ENCODE measurements around the gene TBL1X.

Gene TBL1X

DNA sequence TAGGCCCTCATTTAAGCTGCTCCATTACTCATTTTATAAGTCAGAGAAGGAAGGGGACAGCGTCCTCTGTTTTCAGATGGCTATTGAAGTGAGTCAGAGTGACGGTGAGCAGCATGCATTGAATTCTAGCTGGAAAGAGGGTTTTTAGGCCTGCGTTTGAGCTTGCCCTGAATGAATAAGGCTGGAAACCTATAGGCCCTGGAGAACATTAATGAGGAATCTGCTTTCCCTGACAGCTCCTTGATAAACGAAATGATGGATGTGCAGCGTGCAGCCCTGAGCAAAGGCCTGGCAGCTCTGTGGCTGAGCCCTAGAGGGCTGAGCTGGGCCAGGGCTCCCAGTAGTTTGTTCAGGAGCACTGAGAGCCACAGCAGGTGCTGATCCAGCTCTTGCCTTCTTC, 33.4 kb downstream of the TBL1X start:
- no peak for DNase-seq (ENCODE audit: low read depth in 2 of 2)

DNA sequence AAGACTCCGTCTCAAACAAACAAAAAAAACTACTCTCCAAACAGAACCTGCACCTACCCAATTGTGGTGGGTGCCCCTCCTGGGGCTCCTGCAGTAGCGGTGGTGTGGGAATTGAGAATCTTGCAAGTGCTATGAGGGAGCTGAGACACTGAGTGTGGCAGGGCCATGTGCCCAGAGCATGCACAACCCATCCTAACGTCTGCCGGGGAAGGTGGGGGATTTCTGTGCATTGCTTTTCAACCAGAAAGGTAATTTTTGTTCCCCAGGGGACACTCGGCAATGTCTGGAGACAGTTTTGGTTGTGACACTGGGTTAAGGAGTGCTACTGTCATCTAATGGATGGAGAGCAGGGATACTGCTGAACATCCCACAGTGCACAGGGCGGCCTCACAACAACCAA, 35.7 kb downstream of the TBL1X start:
- DNase-seq (ENCODE audit: low read depth in 2 of 2) = no peak

DNA sequence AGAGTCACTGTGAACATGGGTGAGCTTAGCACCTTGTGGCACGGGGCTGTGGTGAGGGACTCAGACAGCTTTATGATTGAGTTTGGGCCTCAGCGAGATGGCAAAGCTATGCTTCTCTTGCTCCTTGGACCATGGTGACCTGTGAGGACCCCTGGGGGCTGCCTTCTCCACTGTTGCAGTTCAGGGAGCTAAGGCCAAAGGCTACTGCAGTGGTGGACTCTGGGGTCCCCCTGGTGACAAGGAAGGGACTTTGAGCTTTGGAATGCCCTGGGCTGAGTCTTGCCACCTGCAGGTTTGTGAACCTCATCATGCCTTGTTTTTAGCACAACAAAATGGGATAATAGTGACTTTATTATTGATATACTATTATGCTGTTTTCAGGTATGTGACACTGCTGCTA, 36.5 kb downstream of the TBL1X start:
- DNase-seq (ENCODE audit: low read depth in 2 of 2) = no peak

DNA sequence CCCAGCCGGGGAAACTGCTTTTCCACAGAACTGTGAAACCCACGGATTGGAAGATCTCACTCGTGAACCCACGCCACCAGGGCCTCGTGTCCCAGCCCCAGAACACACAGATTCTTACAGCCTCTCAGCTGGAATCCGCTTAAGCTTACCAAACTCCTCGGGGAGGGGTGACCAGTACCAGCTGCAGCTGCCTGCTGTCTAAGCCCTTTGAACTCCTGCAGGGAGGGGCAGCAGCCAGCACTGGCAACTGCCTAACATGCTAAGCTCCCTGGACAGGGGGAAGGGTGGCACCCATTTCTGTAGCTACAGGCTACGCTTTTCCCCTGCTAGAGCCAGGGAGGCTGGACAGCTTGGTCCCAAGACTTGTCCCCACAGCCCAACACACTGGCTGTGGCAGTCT, 38.4 kb downstream of the TBL1X start:
- DNase-seq (ENCODE audit: low read depth in 2 of 2) = no peak

DNA sequence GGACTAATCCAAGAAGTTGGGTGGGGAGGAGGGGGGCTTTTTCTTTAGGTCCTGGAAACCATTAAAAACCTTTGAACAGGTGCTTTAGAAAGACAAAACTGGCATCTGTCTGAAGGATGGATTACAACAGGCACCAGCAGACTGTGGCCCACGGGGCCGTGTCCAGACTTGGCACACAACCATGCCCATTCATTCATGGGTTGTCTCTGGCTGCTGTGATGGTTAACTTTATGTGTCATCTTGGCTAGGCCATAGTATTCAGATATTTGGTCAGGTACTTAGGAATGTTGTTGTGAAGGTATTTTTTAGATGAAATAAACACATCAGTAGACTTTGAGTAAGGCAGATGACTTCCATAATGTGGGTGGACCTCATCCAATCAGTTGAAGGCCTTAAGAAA, 45.5 kb downstream of the TBL1X start:
- DNase-seq (ENCODE audit: low read depth in 2 of 2) = no peak

DNA sequence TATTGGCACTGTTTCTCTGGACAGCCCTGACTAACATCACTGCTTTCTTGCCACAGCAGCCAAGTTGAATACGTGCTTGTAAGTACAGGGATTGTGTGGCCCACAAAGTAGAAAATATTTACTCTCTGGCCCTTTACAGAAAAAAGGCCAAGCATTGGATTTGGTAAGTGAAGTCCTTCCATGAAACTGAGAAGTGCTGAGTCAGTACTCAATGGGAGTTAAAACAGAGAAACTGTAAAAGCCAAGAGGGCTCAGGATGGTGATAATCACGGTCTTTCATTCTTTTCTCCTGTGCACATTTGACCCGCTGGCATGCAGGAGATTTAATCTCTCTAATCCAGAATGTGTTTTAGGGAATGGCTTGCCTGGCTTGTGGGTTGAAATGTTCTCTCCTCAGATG, 46.1 kb downstream of the TBL1X start:
- no peak for DNase-seq (ENCODE audit: low read depth in 2 of 2)

DNA sequence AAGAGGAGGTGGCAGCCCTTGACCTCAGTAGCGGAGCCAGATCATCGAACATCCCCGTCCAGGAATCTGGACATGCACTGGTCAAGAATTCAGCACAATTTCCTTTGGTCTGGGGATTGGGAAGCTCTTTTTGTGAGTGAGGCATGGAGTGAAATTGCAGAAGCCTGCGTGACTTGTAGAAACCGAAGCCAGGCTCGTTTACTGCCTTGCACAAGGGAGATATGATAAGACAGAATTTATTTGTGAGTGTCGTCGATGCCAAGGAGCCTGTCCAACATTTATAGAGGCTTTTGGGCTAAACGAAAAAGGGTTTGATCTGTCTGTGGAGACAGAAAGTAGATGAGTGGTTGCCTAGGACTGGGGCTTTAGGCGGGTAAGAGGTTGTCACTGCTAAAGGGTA, 50.6 kb downstream of the TBL1X start:
- no peak for DNase-seq (ENCODE audit: low read depth in 2 of 2)

DNA sequence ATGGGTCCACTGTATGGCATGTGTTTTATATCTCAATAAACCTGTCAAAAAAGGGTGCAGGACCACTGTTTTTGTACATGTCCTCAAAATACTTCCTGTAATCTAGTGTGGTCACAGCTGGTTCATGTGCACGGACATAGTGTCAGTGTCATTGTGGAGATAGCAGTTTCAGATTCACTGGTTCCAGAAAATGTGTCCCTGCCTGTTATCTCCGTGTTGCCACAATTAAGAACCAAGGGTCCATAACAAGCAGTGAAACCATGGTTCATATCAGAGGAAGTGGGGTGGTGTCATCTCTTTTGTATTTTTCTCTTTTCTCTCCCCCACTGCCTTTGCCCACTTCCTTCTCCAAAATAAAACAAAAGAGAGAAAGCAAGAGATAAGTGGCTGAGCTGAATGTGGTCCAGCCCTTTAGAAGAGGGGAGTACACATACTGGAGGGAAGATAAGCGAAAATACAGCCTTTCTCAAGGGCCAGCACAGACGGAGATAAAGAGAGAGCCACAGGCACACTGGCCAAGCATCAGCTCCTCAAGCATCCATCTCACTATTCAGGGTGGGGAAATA, 51.2 kb downstream of the TBL1X start:
- no peak for DNase-seq (ENCODE audit: low read depth in 2 of 2)

DNA sequence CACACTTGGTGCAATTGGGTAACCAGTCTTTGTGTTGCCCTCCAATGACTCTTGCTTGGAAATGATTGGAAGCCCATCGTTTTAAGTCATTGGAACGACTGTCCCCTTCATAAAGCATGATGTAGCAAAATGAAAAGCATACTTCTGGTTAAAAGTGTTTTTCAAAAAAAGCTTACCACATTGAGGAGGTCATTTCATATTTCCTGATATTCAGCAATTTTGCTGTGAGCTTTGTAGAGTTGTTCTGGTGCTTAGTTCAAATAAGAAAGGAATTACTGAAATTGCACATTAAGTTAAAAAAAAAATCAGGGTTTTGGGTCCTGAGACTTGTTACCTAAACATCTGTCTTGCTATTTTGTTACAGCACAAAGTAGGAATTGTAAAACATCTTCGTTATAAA, 51.8 kb downstream of the TBL1X start:
- DNase-seq (ENCODE audit: low read depth in 2 of 2) = no peak

DNA sequence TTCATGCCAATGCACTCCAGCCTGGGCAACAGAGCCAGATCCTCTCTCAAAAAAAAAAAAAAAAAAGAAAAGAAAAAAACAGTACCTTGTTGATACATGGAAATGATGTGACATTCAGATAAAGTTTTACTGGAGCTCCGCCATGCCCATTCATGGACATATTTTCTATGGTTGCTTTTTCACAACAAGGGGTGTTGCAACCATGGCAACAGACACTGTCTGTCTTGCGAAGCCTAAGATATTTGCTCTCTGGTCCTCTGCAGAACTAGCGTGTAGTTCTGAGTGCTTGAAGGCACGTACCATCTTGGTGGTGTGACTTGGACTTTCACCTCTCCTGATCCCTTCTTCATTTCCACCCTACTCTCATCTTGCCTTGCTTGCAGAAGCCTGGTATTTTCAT, 53.2 kb downstream of the TBL1X start:
- DNase-seq (ENCODE audit: low read depth in 2 of 2) = no peak

DNA sequence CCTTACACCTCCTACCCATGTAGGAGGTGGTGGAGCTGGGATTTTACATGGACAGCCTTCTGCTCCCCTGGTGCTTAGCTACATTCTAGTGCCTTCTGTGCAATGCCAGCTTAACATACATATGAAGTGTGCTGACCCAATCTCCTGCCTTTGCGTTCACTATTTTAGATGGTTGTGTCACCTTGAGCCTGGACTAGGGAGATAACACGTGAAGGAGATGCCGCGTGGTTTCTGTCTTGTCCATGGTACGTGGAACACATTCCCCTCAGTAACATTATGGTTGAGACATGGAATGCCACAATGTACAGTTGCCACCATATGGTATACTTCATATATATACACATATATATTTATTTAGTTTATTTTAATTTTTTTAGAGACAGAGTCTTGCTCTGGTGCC, 54.0 kb downstream of the TBL1X start:
- no peak for DNase-seq (ENCODE audit: low read depth in 2 of 2)

DNA sequence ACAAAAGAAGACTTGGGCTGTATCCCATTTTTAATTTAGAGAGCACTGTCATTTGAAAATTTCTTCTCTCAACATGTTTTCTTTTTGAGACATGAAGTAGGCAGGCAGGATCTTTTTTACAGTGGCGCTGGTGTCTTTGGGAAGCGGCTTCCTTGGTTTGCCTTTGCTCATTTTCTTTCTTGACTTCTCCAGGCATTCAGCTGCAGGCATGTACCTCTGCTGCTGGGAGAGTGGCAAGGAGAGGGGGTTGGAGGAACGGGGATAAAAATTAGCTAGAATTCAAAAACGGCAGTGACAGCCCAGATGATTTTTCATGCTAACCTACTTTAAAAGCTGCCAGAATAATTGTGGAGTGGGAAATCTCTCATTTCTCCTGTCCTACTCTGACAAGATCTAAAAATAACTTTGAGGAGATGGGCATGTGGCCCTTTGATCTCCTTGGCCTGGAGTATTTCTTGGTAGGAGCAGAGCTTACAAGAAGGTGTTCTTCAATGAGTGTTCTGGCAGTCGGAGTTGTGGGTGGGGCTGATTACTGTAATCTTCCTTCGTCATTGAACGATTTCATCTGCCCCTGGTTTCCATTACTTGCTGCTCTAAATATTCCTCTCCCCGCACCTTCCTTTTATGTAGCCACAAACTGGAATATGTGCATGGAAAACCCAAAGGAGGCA, 54.8 kb downstream of the TBL1X start:
- DNase-seq (ENCODE audit: low read depth in 2 of 2) = no peak

DNA sequence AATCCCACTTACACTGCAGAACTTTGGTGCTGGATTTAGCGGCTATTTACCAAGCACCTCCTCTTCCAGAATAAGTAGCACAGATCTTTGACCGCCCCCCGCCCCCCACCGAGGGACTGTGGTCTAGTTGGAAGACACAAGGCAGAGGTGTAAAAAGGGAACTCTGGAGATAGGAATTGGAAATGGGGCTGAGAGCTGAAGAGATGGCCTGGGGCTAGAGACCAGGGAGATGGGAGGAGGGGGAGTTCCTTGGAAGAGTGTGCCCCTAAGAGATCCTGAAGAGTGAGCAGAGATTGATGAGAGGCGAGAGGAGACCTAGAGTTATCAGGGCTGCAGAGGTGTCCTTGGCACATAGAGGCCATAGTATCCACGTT, 55.3 kb downstream of the TBL1X start:
- DNase-seq (ENCODE audit: low read depth in 2 of 2) = no peak

DNA sequence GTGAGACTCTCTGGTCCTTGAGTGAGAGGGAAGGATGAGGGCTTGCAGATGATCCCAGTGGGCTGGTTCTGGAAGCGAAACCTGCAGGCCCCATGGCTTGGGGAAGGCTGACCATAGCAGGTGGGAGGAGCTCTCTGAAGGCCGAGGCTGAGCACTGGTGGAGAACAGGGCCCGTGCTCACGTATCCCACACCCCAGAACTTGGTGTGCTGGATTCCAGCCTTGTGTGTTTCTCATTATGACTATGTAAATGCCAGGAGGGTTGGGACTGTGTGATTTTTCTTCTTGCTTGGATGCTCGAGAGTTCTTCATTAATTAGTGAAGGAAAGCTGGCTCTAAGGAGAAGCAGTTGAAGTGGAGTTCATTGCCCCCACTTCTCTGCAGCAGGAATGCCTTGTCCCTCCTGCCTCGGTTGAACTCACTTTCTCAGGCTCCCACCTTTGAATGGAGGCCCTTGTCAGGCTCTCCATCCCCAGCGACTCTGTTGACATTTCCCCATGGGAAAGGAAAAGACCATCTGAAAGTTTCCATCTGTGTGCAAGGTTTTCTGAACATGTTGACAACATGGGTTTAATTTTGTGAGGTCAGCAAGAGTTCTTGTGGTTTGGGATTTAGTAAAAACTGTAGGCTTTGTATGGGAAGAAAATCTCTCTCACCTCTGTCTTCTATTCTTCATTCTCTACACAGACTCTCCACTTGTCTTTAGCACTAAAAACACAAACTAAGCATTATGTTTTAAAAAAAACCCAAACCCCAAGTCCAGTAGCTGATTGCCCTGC, 57.7 kb downstream of the TBL1X start:
- no peak for DNase-seq (ENCODE audit: low read depth in 2 of 2)

DNA sequence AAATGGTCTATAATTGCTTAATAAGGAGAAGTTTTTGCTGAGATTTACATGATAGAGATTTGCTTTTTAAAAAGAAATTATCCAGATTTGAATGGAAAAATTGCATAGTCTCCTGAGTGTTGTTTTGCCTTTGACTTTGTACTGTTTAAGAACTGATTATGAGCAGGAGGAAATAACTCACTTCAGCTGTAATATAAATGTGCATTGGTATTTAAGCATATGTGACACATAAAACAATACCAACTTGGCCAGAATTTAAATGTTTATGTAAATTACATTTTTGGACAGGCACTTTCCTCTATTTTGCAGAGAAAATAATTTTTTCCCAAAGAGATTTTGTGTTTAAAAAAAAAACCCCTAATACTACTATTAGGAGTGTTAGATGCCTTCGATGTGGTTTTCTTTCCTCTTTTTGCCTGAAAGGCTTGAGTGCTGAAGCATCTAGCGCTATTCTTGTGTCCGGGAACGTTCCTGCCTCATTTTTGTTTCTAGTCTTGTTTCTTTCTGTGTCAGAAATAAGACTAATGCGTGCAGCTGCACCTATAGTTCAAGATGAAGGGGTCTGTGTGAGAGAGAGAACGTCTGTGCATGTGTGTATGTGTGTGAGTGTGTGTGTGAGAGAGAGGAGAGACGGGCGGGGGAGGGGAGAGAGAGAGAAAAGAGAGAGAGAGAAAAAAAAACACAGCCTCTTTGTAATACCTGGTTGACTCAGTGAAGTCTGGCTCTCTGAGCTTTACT, 60.8 kb downstream of the TBL1X start:
- DNase-seq (ENCODE audit: low read depth in 2 of 2) = no peak

DNA sequence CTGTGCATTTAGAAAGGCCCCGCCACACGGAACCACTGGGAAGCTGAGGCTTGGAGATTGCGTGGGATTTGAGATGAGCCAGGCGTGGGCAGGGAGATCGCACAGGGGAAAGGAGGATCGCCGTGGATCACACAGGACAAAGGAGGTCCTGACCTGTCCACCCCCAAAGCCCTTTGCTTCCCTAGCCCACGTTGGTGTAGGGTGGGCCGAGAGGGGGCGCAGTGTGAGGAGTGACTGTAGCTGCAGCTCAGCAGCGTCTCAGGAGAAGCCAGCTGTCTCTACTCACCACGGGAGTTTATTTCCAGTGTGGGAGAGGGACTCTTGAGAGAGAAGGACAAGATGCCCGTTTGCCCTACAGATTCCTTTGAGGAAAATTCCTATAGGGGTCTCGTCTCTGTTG, 62.1 kb downstream of the TBL1X start:
- DNase-seq (ENCODE audit: low read depth in 2 of 2) = no peak

DNA sequence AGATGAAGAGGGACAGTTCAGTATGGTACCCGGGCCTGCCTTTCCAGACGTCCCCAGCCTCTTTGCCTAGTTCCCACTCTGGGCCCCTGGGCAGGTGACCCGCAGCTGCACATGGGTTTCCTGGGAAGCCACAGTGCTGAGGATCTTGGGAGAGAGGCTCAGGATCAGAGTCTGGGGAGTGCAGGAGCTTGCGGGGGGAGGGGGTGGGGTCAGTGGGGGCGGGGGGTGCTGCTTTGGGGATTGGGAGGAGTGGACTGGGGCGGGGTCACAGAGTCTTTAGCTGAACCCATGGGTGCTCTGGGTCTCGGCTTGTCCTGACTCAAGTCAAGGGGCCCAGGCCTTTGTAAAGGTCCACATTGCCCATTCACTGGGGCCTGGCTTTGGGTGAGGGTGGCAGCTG, 63.6 kb downstream of the TBL1X start:
- DNase-seq (ENCODE audit: low read depth in 2 of 2) = no peak

DNA sequence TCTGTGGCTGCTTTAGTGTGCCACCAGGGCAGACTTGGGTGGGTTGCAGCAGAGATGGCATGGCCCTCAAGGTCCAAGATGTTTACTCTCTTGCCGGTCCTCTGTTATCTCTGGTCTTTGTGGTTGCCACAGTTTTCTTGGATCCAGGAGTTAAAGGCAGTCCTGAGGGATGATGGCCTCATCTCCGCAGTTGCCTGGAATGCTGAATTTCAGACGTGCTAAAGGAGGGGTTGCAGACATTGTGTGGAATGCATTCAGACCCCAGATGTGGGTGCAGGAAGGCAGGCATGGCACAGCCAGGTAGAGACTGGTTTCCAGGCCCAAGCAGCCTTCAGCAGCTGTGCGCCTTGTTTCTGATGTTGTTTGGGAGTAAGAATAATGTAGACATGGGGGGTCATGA, 64.4 kb downstream of the TBL1X start:
- DNase-seq (ENCODE audit: low read depth in 2 of 2) = no peak

DNA sequence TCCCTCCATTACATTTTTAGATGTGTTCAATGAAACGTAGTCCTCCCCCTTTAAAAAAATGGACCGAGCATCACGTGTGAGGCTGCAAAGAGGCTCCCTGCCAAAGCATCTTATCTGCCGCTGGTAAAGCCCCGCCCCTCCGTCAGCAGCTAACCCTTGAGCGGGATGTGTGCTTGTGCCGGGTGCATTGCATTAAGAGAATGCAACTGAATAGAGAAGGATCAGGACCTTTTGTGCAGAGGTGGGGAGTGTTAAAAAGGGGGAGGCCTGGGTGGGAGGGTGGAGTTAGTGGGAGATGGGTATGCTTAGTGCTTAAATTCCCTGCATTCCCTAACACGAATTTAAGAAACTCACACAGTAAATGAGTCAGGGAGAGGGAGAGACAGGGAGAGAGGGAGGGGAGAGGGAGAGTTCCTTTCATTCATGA, 66.0 kb downstream of the TBL1X start:
- DNase-seq (ENCODE audit: low read depth in 2 of 2) = peak; percentile 11 to 20

DNA sequence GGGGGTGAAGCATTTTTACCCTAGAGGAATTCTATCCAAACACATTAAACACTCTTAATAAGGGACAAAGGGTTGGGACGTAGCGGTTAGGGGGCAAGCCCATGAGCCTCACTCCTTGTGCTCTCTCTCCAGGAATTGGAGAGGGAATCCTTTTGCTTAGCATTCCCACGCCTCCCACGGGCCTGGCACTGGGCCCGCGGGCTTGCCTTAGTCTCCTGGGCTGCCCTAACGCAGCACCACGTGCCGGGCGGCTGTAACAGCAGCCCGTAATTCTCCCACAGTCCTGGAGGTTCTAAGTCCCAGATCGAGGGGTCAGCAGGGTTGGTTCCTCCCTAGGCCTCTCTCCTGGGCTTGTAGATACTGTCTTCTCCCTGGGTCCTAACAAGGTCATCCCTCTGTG, 67.5 kb downstream of the TBL1X start:
- no peak for DNase-seq (ENCODE audit: low read depth in 2 of 2)

DNA sequence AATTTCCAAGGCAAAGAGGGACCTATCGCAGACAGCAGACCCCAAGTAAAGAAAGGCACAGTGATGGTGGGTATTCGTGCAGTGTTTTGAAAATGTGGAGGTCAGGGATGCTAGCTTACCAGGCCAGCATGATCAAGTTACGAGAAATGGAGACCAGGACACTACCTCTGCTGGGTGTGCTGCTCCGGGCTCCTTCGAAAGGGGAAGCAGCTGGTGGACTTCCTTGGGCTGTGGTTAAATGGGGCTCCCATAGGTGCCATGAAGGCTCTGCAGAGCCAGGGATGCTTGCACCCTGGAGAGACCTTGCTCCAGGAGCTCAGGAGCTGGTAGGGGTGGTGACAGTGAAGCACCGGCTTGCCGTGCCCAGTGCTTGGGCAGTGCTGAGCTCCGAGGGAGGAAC, 68.8 kb downstream of the TBL1X start:
- no peak for DNase-seq (ENCODE audit: low read depth in 2 of 2)

DNA sequence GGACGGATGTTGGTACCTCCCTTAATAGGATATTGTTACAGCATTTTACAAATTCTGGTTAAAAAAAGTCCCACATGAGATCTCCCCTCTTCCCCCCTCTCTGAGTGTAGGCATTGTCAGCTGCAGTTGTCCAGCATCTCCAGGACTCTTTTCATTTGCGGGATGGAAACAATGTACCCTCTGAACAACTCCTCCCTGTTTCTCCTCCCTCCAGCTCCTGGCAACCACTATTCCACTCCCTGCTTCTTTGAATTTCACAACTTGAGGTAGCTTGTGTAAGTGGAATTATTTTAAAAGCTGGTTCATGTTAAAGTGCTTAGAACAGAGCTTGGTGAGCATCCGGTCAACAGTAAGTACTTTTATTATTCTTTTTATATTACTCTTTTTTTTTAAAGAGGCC, 69.8 kb downstream of the TBL1X start:
- DNase-seq (ENCODE audit: low read depth in 2 of 2) = no peak

DNA sequence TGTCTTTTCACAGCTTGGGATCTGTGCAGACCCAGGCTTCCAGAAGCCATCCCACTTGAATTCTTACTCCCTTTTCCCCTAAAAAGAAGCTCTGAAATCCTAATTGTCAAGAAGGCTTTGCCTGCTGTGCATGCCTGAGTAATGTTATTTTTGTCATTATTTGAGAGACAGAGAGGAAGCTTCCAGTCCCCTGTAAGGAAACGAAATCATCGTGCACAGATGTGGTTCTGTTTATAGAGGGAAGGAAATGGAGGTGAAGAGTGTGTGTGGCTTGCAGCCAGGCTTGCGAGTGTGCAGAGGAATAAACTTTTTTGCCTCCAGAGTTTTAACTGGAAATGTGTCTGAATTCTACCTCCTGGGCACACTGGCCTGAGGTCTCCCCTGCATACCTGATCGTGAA, 70.2 kb downstream of the TBL1X start:
- no peak for DNase-seq (ENCODE audit: low read depth in 2 of 2)
